ENCODE measurements around the gene VPS26C. TPM values are rescaled to one million over a fixed set of nuclear protein-coding genes. Genes with fewer than 3 reads are reported as not detected.
A peak's percentile ranks its signal among the peaks of the same experiment; 100 is the strongest.

VPS26C gene
- total and polyA plus RNA-seq, 9 of the 15 experiments (the other 6 are each of a cell fraction or from before 2014, with no cell fraction given) = 32.8 to 48.7 (median 42.1) TPM

- TF ChIP-seq CHAMP1 (IDR thresholded peaks at IDR 0.05) (no peak), ZNF740 (CRISPR knock-in tag; IDR thresholded peaks at IDR 0.05) (0 out of 2 replicates have a peak, but pooled peaks have one; percentile 15), ZNF740 (tag; IDR thresholded peaks at IDR 0.05) (no peak), NFIC (IDR thresholded peaks at IDR 0.05) (peak; percentile 94), MCM5 (IDR thresholded peaks at IDR 0.05; ENCODE audit: low read depth) (no peak), EHMT2 (IDR thresholded peaks at IDR 0.05) (no peak), ZNF253 (CRISPR knock-in tag; conservative IDR thresholded peaks at IDR 0.05) (no peak), SP2 (IDR thresholded peaks at IDR 0.05; ENCODE audit: extremely low read depth, low read depth, low read length, poor library complexity, severe bottlenecking) (peak; percentile 8), MEF2D (tag; conservative IDR thresholded peaks at IDR 0.05; ENCODE audit: low read depth) (0 out of 2 replicates have a peak, but pooled peaks have one; percentile 29), KDM4B (IDR thresholded peaks at IDR 0.05; ENCODE audit: borderline replicate concordance in 2 of 2, low read depth in 1 of 2) (peak in 1 of 2 experiments; percentile 95; a peak in 1 of 4 replicates), FOXA3 (CRISPR knock-in tag; conservative IDR thresholded peaks at IDR 0.05 in 1 of 2, IDR thresholded peaks at IDR 0.05 in 1 of 2) (peak in 1 of 2 experiments; percentile 75; a peak in 1 of 4 replicates), KLF6 (CRISPR knock-in tag; IDR thresholded peaks at IDR 0.05; ENCODE audit: borderline replicate concordance) (peak; percentile 80), TRIM24 (IDR thresholded peaks at IDR 0.05) (peak in 1 of 2 experiments; percentile 95; a peak in 2 of 4 replicates), SMARCC2 (IDR thresholded peaks at IDR 0.05; ENCODE audit: low read depth) (no peak; the same call in 1 of the 2 replicates), RBM22 (IDR thresholded peaks at IDR 0.05; ENCODE audit: low read depth, low read length, poor library complexity, severe bottlenecking) (peak; percentile 28), CTCF (IDR thresholded peaks at IDR 0.05 in 2 of 3, conservative IDR thresholded peaks at IDR 0.05 in 1 of 3; ENCODE audit: insufficient read depth in 2 of 3, low read depth in 1 of 3, low read length in 3 of 3) (0 out of 6 replicates have a peak, but pooled peaks of 1 of the 3 experiments have one; percentile 8), EGR1 (conservative IDR thresholded peaks at IDR 0.05) (peak; percentile 82), NEUROD1 (IDR thresholded peaks at IDR 0.05; ENCODE audit: borderline replicate concordance, low read depth, low read length, partially characterized antibody) (peak; percentile 1)
These were observed at the start of gene VPS26C (continued) for GRCh38 chr21:37267269-37268185.

Measured in K562 (cell line).